A673 (cell line): ENCODE results near the gene SRXN1.

Source experiments
- EZH2 ChIP-seq: fragments of 200-600 bp; sonication (generic); IDR thresholded peaks from 2 replicates; pipeline ENCODE4 v1.6.1; 2017; ENCODE audit warnings: borderline replicate concordance, low read depth, mild to moderate bottlenecking, mixed read lengths, antibody characterized with exemption, low read length; ENCODE audit not compliant: poor library complexity, severe bottlenecking
- TF ChIP-seq, protein P1 (sequence below): fragments of 300-800, 200-600 bp; sonication (generic); conservative IDR thresholded peaks from 2 replicates; pipeline ENCODE4 v1.5.1; 2017; ENCODE audit warnings: low read depth, mild to moderate bottlenecking, antibody characterized with exemption, low read length, moderate library complexity, mixed read lengths

DNA sequence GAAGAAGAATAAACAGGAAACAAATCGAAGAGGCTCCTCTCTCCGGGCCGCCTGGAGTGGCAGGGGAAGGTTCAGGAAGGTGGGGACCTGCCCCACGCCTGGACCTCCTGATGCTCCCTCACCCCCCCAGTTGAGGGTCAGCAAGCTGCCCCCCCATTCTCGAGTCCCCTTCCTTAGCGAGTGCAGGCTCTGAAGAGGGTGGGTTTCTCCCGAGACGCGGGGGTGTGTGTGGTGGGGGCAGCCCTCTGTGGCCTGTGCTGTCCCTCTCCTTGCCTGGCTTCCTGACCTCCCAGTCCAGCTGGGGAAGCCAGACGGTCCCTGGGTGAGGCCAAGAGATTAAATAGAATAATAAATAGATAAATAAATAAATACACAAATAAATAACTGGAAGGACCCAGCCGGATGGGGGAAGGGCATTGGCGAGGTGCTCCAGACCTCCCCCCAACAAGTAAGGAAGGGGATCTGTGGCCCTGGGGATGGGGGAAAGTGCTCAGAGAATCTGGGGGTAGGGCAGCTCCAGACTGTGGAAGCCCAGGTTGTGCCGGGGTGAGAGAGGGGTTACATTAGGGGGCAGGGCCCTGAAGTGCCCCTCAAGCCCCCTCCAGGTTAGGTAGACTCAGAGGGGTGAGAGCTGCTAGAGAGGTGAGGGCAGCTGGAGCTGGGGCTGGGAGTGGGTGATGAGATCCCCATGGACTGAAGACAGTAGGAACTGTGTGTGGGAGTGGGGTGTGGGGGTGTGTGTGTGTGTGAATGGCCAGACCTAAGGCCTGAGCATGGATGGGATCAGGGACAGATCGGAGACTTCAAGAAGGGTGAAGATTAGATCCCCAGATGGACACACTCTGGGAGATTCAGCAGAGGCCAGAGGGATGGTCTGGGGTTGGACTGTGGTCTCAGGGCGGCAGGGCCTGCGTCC, 9.5 kb upstream of the SRXN1 start:
- TF ChIP-seq, protein P1, sequence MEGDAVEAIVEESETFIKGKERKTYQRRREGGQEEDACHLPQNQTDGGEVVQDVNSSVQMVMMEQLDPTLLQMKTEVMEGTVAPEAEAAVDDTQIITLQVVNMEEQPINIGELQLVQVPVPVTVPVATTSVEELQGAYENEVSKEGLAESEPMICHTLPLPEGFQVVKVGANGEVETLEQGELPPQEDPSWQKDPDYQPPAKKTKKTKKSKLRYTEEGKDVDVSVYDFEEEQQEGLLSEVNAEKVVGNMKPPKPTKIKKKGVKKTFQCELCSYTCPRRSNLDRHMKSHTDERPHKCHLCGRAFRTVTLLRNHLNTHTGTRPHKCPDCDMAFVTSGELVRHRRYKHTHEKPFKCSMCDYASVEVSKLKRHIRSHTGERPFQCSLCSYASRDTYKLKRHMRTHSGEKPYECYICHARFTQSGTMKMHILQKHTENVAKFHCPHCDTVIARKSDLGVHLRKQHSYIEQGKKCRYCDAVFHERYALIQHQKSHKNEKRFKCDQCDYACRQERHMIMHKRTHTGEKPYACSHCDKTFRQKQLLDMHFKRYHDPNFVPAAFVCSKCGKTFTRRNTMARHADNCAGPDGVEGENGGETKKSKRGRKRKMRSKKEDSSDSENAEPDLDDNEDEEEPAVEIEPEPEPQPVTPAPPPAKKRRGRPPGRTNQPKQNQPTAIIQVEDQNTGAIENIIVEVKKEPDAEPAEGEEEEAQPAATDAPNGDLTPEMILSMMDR = no peak
- TF ChIP-seq EZH2 = no peak
